PC-3 (cell line): ENCODE data around the gene MCRIP1. TPM values are rescaled to one million over a fixed set of nuclear protein-coding genes. Genes with fewer than 3 reads are reported as not detected.

Source experiments
- ATAC-seq: fragments of 200-7000 bp; cut with Tn5 transposase; 2 replicates; pipeline ENCODE4 v1.9.1; 2020; ENCODE audit warnings: mild to moderate bottlenecking, moderate library complexity
- BruUV-seq: library from RNA; stranded (reverse); fragments of 400-500 nt; replicated peaks from 2 replicates; lab custom pipeline; 2021; lab: Mats Ljungman, UMichigan
- CTCF ChIA-PET: fragments of 300-600 bp; sonication (Branson Sonifier 250); formaldehyde crosslinking; loops from one replicate; lab custom pipeline; 2022; ENCODE audit warnings: antibody characterized with exemption; lab: Charles Lee
- POLR2A ChIA-PET: fragments of 300-600 bp; sonication (Branson Sonifier 250); formaldehyde crosslinking; loops from one replicate; lab custom pipeline; 2022; ENCODE audit warnings: antibody characterized with exemption; ENCODE audit not compliant: unreplicated experiment; lab: Charles Lee
- DNase-seq: peaks from one replicate; pipeline ENCODE4 v3.0.0-alpha.2; 2015
- H2AFZ ChIP-seq: fragments of 300-600 bp; sonication (generic); 2 replicates; pipeline ENCODE4 v1.6.0; 2016; ENCODE audit warnings: antibody characterized with exemption, low read length
- H3F3A ChIP-seq: fragments of 300-600 bp; sonication (generic); one replicate; pipeline ENCODE4 v1.6.0; 2017; ENCODE audit warnings: antibody characterized with exemption, low read length, control low read depth, mild to moderate bottlenecking; ENCODE audit not compliant: unreplicated experiment
- H3K27ac ChIP-seq: fragments of 300-600 bp; sonication (generic); 2 replicates; pipeline ENCODE4 v1.5.1; 2016; ENCODE audit warnings: mild to moderate bottlenecking, low read length
- H3K27me3 ChIP-seq: fragments of 300-600 bp; sonication (generic); 2 replicates; pipeline ENCODE4 v1.6.1; 2016; ENCODE audit warnings: low read length, mixed read lengths
- H3K36me3 ChIP-seq: fragments of 300-600 bp; sonication (generic); 2 replicates; pipeline ENCODE4 v1.6.1; 2016; ENCODE audit warnings: low read depth, mixed run types, low read length, mixed read lengths
- H3K4me1 ChIP-seq: fragments of 300-600 bp; sonication (generic); 2 replicates; pipeline ENCODE4 v1.5.1; 2016; ENCODE audit warnings: low read length; ENCODE audit not compliant: insufficient read depth
- H3K4me2 ChIP-seq: fragments of 300-600 bp; sonication (generic); 2 replicates; pipeline ENCODE4 v1.6.0; 2016; ENCODE audit warnings: low read length
- H3K4me3 ChIP-seq: fragments of 300-600 bp; sonication (generic); 2 replicates; pipeline ENCODE4 v1.5.1; 2016; ENCODE audit warnings: mild to moderate bottlenecking, low read length, mixed read lengths
- H3K79me2 ChIP-seq: fragments of 300-600 bp; sonication (generic); 2 replicates; pipeline ENCODE4 v1.6.1; 2017; ENCODE audit warnings: low read length, mixed read lengths
- H3K9ac ChIP-seq: fragments of 300-600 bp; sonication (generic); 2 replicates; pipeline ENCODE4 v1.6.0; 2016; ENCODE audit warnings: mild to moderate bottlenecking, low read length
- H3K9me2 ChIP-seq: fragments of 300-600 bp; sonication (generic); replicated peaks from 2 replicates; pipeline ENCODE4 v1.6.1; 2016; ENCODE audit warnings: mixed run types, low read length, mixed read lengths
- H3K9me3 ChIP-seq: fragments of 300-600 bp; sonication (generic); 2 replicates; pipeline ENCODE4 v1.6.1; 2016; ENCODE audit warnings: low read length, mixed read lengths
- H4K20me1 ChIP-seq: fragments of 300-600 bp; sonication (generic); 2 replicates; pipeline ENCODE4 v1.6.1; 2016; ENCODE audit warnings: low read length, mixed read lengths
- CTCF ChIP-seq: fragments of 300-600 bp; sonication (generic); conservative IDR thresholded peaks from 2 replicates; pipeline ENCODE4 v1.5.1; 2017; ENCODE audit warnings: antibody characterized with exemption, low read depth, mild to moderate bottlenecking, low read length
- EZH2 ChIP-seq: fragments of 300-600 bp; sonication (generic); IDR thresholded peaks from one replicate; pipeline ENCODE4 v1.6.1; 2017; ENCODE audit warnings: antibody characterized with exemption, mild to moderate bottlenecking, low read length; ENCODE audit not compliant: unreplicated experiment
- EZH2phosphoT487 ChIP-seq: fragments of 300-600 bp; sonication (generic); IDR thresholded peaks from 2 replicates; pipeline ENCODE4 v1.6.1; 2018; ENCODE audit warnings: mild to moderate bottlenecking, antibody characterized with exemption, low read length, borderline replicate concordance
- intact Hi-C: fragments of 100-400 bp; cut with micrococcal nuclease; formaldehyde crosslinking; loops from 2 replicates; pipeline ENCODE4 v1.9.0; 2023
- total RNA-seq: library from RNA; depleted of rRNA; stranded (reverse); fragments of >200 nt; gene quantifications from 2 replicates; pipeline ENCODE4 v1.2.3, GENCODE V29; 2014

Gene MCRIP1
- total RNA-seq, 1 experiment from 2014 or later: 90.9 TPM

GRCh38 chr17:81866440-81867169 is 33.5 kb upstream of the MCRIP1 start:
- no peak overlapping the region for H3K9ac ChIP-seq
- peaks cover 22% of the 10 kb centered on the region for H3F3A ChIP-seq
- peak overlapping the region; percentile 95; the same call in 1 of the 2 replicates for H3K27ac ChIP-seq
- ATAC-seq: no peak
- H3K4me2 ChIP-seq: no peak overlapping the region
- peaks cover 16% of the 10 kb centered on the region; the same call in 1 of the 2 replicates for H3K36me3 ChIP-seq
- no peaks in the 10 kb centered on the region for H3K9me3 ChIP-seq
- no TSS peak for BruUV-seq
- ChIA-PET CTCF (no interaction called here), POLR2A (interaction anchor here (0.6 kb wide), 2 partner anchors 137 to 314 kb away, joined by 4 to 5 read pairs; partner anchors contain the start of gene FAAP100)
- H3K79me2 ChIP-seq: peaks cover 55% of the 10 kb centered on the region
- no peak overlapping the region for H2AFZ ChIP-seq
- DNase-seq: no peak
- peaks cover 61% of the 10 kb centered on the region for H3K4me1 ChIP-seq
- no peaks in the 10 kb centered on the region for H3K27me3 ChIP-seq
- H3K4me3 ChIP-seq: no peak overlapping the region
- TF ChIP-seq CTCF (no peak), EZH2phosphoT487 (no peak), EZH2 (no peak)
- no peaks in the 10 kb centered on the region for H3K9me2 ChIP-seq
- intact Hi-C loops: no loop called here
- peaks cover 6% of the 10 kb centered on the region; the same call in 1 of the 2 replicates for H4K20me1 ChIP-seq

GRCh38 chr17:81865733-81866439 is 32.8 kb upstream of the MCRIP1 start:
- Histone ChIP-seq H2AFZ (no peak overlapping the region), H3K9me2 (no peaks in the 10 kb centered on the region), H3K9me3 (no peaks in the 10 kb centered on the region), H3K4me1 (peaks cover 58% of the 10 kb centered on the region), H3K27ac (no peak overlapping the region), H3K4me3 (no peak overlapping the region), H4K20me1 (peaks cover 6% of the 10 kb centered on the region; the same call in 1 of the 2 replicates), H3K36me3 (peaks cover 16% of the 10 kb centered on the region; the same call in 1 of the 2 replicates), H3F3A (peaks cover 22% of the 10 kb centered on the region), H3K4me2 (no peak overlapping the region), H3K79me2 (peaks cover 55% of the 10 kb centered on the region), H3K27me3 (no peaks in the 10 kb centered on the region), H3K9ac (no peak overlapping the region)
- CTCF ChIA-PET: no interaction called here
- TF ChIP-seq CTCF (no peak), EZH2phosphoT487 (no peak), EZH2 (no peak)
- no TSS peak for BruUV-seq
- ATAC-seq (no peak), DNase-seq (peak; percentile 45)
- intact Hi-C loops: no loop called here
- POLR2A ChIA-PET: interaction anchor here (0.5 to 0.6 kb wide), 2 partner anchors 51 to 125 kb away, joined by 3 to 4 read pairs; no protein-coding TSS in a partner anchor
